ENCODE measurements around the gene U2AF1L4. TPM values are rescaled to one million over a fixed set of nuclear protein-coding genes. Genes with fewer than 3 reads are reported as not detected.

The U2AF1L4 gene
- total and polyA plus RNA-seq, 10 of the 15 experiments (the other 5 are each of a cell fraction or from before 2014, with no cell fraction given), result 7.9 to 21.6 (median 15.1) TPM

DNA sequence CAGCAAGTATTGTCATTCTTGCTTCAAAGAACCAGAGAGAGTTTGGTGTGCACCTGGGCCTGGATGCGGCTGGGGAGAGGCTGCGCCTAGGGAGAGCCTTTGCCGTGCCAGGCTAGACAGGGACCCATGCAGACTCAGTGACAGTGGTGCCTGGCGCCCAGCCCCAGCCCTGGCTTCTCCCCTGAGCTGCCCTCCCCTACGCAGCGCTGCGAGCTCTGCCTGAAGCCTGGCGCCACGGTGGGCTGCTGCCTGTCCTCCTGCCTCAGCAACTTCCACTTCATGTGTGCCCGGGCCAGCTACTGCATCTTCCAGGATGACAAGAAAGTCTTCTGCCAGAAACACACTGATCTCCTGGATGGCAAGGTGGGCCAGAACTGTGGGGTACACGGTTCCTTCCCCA, 15.5 kb downstream of the U2AF1L4 start:
- no TSS peak for BruUV-seq (replicated peaks)
- CTCF ChIA-PET, result no interaction called here
- intact Hi-C loops (cut with micrococcal nuclease; ENCODE audit: unreplicated experiment) (no loop called here), in situ Hi-C loops (cut with MboI) (no loop called here)
- peaks cover 22 to 48% of the 10 kb centered on the region in 2 experiments for H3K36me3 ChIP-seq (ENCODE audit: control insufficient read depth in 2 of 2, insufficient read depth in 2 of 2, low read length in 1 of 2)
- H3K27me3 ChIP-seq (replicated peaks in 1 of 2; ENCODE audit: control insufficient read depth in 2 of 2, insufficient read depth in 2 of 2, low read length in 1 of 2), result no peaks in the 10 kb centered on the region
- POLR2A ChIA-PET, result no interaction called here
- no peak overlapping the region for H3K4me2 ChIP-seq (ENCODE audit: control insufficient read depth, insufficient read depth)
- no peak for ATAC-seq
- H3K4me3 ChIP-seq, result no peak overlapping the region
- SMC1A ChIA-PET (ENCODE audit: uncharacterized antibody, unreplicated experiment), result no interaction called here
- H3K79me2 ChIP-seq (ENCODE audit: control insufficient read depth, insufficient read depth, low read length), result no peaks in the 10 kb centered on the region
- no peak for DNase-seq (ENCODE audit: low read depth, low spot score)
- WGBS (ENCODE audit: insufficient coverage, insufficient replicate concordance, low lambda C conversion rate, missing lambda C conversion rate), result 88% methylated on average over 11 of the region's 11 CpGs
- no peak overlapping the region for H3K9ac ChIP-seq (ENCODE audit: control insufficient read depth, insufficient read depth, low read length)
- no peaks in the 10 kb centered on the region for H3K4me1 ChIP-seq (ENCODE audit: control insufficient read depth, insufficient read depth, low read length)
- RAD21 ChIA-PET (ENCODE audit: unreplicated experiment), result no interaction called here
- no peak for FAIRE-seq
- H3K9me3 ChIP-seq (replicated peaks; ENCODE audit: control insufficient read depth, insufficient read depth, low read length), result no peaks in the 10 kb centered on the region
- H4K20me1 ChIP-seq (ENCODE audit: control insufficient read depth, insufficient read depth), result no peaks in the 10 kb centered on the region; the same call in 1 of the 2 replicates
- peak; percentile 26 for TF ChIP-seq POLR2A (IDR thresholded peaks at IDR 0.05; ENCODE audit: low read depth, low read length)
- no peak for TF ChIP-seq ZSCAN29 (IDR thresholded peaks at IDR 0.05)
- TF ChIP-seq, protein P1, sequence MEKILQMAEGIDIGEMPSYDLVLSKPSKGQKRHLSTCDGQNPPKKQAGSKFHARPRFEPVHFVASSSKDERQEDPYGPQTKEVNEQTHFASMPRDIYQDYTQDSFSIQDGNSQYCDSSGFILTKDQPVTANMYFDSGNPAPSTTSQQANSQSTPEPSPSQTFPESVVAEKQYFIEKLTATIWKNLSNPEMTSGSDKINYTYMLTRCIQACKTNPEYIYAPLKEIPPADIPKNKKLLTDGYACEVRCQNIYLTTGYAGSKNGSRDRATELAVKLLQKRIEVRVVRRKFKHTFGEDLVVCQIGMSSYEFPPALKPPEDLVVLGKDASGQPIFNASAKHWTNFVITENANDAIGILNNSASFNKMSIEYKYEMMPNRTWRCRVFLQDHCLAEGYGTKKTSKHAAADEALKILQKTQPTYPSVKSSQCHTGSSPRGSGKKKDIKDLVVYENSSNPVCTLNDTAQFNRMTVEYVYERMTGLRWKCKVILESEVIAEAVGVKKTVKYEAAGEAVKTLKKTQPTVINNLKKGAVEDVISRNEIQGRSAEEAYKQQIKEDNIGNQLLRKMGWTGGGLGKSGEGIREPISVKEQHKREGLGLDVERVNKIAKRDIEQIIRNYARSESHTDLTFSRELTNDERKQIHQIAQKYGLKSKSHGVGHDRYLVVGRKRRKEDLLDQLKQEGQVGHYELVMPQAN (conservative IDR thresholded peaks at IDR 0.05), result no peak
- no peak overlapping the region for H3K27ac ChIP-seq (ENCODE audit: control insufficient read depth, insufficient read depth)
- H2AFZ ChIP-seq (ENCODE audit: control insufficient read depth, low read depth, low read length), result no peak overlapping the region

DNA sequence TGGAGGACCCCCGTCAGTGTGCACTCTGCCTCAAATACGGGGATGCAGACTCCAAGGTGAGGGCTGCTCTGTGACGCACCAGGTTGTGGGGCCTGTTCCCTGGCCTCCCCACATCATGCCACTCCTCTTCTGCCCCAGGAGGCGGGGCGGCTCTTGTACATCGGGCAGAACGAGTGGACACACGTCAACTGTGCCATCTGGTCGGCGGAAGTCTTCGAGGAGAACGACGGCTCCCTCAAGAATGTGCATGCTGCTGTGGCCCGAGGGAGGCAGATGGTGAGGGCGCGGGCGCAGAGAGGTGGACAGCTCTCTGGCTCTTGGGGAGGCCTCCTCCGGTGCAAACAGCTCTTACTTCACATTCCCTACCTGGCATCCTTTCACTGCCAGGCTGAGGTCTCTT, 16.2 kb downstream of the U2AF1L4 start:
- Histone ChIP-seq H3K4me1 (ENCODE audit: control insufficient read depth, insufficient read depth, low read length) (no peaks in the 10 kb centered on the region), H3K9me3 (replicated peaks; ENCODE audit: control insufficient read depth, insufficient read depth, low read length) (no peaks in the 10 kb centered on the region), H3K9ac (ENCODE audit: control insufficient read depth, insufficient read depth, low read length) (no peak overlapping the region), H3K79me2 (ENCODE audit: control insufficient read depth, insufficient read depth, low read length) (no peaks in the 10 kb centered on the region), H3K4me2 (ENCODE audit: control insufficient read depth, insufficient read depth) (no peak overlapping the region), H3K27me3 (replicated peaks in 1 of 2; ENCODE audit: control insufficient read depth in 2 of 2, insufficient read depth in 2 of 2, low read length in 1 of 2) (no peaks in the 10 kb centered on the region), H4K20me1 (ENCODE audit: control insufficient read depth, insufficient read depth) (no peaks in the 10 kb centered on the region; the same call in 1 of the 2 replicates), H3K4me3 (no peak overlapping the region), H2AFZ (ENCODE audit: control insufficient read depth, low read depth, low read length) (no peak overlapping the region), H3K36me3 (ENCODE audit: control insufficient read depth in 2 of 2, insufficient read depth in 2 of 2, low read length in 1 of 2) (peaks cover 26 to 52% of the 10 kb centered on the region in 2 experiments), H3K27ac (ENCODE audit: control insufficient read depth, insufficient read depth) (no peak overlapping the region)
- DNase-seq (ENCODE audit: low read depth, low spot score) (no peak), ATAC-seq (no peak), FAIRE-seq (no peak)
- ChIA-PET RAD21 (ENCODE audit: unreplicated experiment) (no interaction called here), SMC1A (ENCODE audit: uncharacterized antibody, unreplicated experiment) (no interaction called here), POLR2A (no interaction called here), CTCF (interaction anchor here (1.5 kb wide), 1 partner anchor 11 kb away, joined by 3 read pairs; no protein-coding TSS in a partner anchor)
- no TSS peak for BruUV-seq (replicated peaks)
- intact Hi-C loops (cut with micrococcal nuclease; ENCODE audit: unreplicated experiment) (no loop called here), in situ Hi-C loops (cut with MboI) (no loop called here)
- WGBS (ENCODE audit: insufficient coverage, insufficient replicate concordance, low lambda C conversion rate, missing lambda C conversion rate), result 96% methylated on average over 18 of the region's 18 CpGs
- TF ChIP-seq JUND (IDR thresholded peaks at IDR 0.05; ENCODE audit: low read depth, low read length) (no peak), RELA (IDR thresholded peaks at IDR 0.05; ENCODE audit: borderline replicate concordance, partially characterized antibody) (no peak), WRNIP1 (IDR thresholded peaks at IDR 0.05; ENCODE audit: borderline replicate concordance, low read depth, low read length) (no peak), MYC (IDR thresholded peaks at IDR 0.05; ENCODE audit: insufficient read depth, insufficient read length, insufficient replicate concordance, low read length, severe bottlenecking) (no peak), CHD4 (IDR thresholded peaks at IDR 0.05) (no peak), LARP7 (IDR thresholded peaks at IDR 0.05) (no peak), ZBED1 (IDR thresholded peaks at IDR 0.05; ENCODE audit: borderline replicate concordance) (no peak), POLR2A (IDR thresholded peaks at IDR 0.05; ENCODE audit: low read depth, low read length) (no peak), RAD21 (IDR thresholded peaks at IDR 0.05; ENCODE audit: insufficient read depth, low read depth, low read length) (no peak)
- TF ChIP-seq, protein P1 (conservative IDR thresholded peaks at IDR 0.05), result no peak
- TF ChIP-seq, protein P2, sequence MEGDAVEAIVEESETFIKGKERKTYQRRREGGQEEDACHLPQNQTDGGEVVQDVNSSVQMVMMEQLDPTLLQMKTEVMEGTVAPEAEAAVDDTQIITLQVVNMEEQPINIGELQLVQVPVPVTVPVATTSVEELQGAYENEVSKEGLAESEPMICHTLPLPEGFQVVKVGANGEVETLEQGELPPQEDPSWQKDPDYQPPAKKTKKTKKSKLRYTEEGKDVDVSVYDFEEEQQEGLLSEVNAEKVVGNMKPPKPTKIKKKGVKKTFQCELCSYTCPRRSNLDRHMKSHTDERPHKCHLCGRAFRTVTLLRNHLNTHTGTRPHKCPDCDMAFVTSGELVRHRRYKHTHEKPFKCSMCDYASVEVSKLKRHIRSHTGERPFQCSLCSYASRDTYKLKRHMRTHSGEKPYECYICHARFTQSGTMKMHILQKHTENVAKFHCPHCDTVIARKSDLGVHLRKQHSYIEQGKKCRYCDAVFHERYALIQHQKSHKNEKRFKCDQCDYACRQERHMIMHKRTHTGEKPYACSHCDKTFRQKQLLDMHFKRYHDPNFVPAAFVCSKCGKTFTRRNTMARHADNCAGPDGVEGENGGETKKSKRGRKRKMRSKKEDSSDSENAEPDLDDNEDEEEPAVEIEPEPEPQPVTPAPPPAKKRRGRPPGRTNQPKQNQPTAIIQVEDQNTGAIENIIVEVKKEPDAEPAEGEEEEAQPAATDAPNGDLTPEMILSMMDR (IDR thresholded peaks at IDR 0.05 in 2 of 3, conservative IDR thresholded peaks at IDR 0.05 in 1 of 3; ENCODE audit: control insufficient read depth in 2 of 3, extremely low read depth in 1 of 3, insufficient read depth in 1 of 3, low read depth in 3 of 3, low read length in 3 of 3), result no peak

All from GM12878 (cell line).